Ramos (cell line): Measurements from ENCODE around the gene E2F6.

Experiments
- in situ Hi-C: fragments of 300-500 bp; cut with MboI; formaldehyde crosslinking; loops from one replicate; pipeline ENCODE4 v1.14.3; 2022; ENCODE audit warnings: low sequenced_read_pairs; ENCODE audit not compliant: unreplicated experiment

The E2F6 gene

GRCh38 chr2:11398750-11399437, 67.1 kb downstream of the E2F6 start:
- in situ Hi-C loops: no loop called here

- in situ Hi-C loops: no loop called here
Measured at GRCh38 chr2:11397513-11397912, 68.4 kb downstream of the E2F6 start.

GRCh38 chr2:11396467-11397445, 69.2 kb downstream of the E2F6 start:
- in situ Hi-C loops: no loop called here

- in situ Hi-C loops: no loop called here
Measured at GRCh38 chr2:11396021-11396420, 69.9 kb downstream of the E2F6 start.

- in situ Hi-C loops: no loop called here
Measured at GRCh38 chr2:11395389-11395788, 70.6 kb downstream of the E2F6 start.
